Measurements from ENCODE around the gene CEP112. TPM values are rescaled to one million over a fixed set of nuclear protein-coding genes. Genes with fewer than 3 reads are reported as not detected.

CEP112 gene
- total and polyA plus RNA-seq, 2 of the 8 experiments (the other 6 are each of a cell fraction or from before 2014, with no cell fraction given): 0.62 to 3.1 TPM

DNA sequence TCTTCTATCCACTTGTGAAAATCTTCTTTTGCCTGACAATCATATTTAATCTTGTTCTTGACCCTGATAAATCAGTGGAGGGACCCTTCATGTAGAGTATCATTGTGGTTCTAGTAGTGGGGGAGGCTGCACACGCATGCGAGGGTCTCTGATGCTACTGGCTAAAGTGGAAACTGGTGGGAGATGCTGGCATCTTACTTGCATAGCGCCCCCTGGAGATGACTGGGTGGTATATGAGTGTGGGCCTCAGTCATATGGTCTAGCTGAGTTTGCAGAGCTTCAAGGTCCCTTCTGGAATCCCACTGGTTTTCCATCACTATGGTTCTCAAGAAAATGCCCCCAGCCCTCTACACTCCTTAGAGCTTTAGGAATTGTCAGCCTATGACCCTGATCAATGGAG lies 394.1 kb downstream of the CEP112 start (continued):
- TF ChIP-seq, protein P1, sequence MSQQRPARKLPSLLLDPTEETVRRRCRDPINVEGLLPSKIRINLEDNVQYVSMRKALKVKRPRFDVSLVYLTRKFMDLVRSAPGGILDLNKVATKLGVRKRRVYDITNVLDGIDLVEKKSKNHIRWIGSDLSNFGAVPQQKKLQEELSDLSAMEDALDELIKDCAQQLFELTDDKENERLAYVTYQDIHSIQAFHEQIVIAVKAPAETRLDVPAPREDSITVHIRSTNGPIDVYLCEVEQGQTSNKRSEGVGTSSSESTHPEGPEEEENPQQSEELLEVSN (IDR thresholded peaks at IDR 0.05): no peak
- no peak for TF ChIP-seq SP2 (IDR thresholded peaks at IDR 0.05; ENCODE audit: low read length)

All from H1 (cell line).